Measurements from ENCODE around the gene SLC24A3.

Gene SLC24A3

GRCh38 chr20:19682249-19682648 is 469.8 kb downstream of the SLC24A3 start:
- DNase-seq (ENCODE audit: low spot score) = no peak

- no peak for DNase-seq (ENCODE audit: low spot score)
Measured at GRCh38 chr20:19683188-19683587, 470.7 kb downstream of the SLC24A3 start.

DNA sequence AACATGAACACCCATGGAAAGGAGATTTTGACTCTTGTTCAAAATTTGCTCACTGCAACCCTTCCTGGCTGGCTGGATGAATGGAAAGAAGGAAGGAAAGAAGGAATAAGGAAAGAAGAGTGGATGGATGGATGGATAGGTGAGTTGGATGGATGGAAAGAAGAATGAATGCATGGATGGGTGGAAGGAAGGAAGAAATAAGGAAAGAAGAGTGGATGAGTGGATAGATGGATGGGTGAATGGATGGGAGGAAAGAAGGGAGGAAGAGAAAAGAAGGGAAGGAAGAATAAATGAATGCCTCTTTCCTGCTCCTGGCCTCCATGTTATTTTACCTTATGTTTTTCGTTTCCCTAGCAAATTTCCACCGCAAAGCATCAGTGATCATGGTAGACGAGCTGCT is 471.4 kb downstream of the SLC24A3 start:
- no peak for DNase-seq (ENCODE audit: low spot score)

GRCh38 chr20:19688031-19688806 is 475.8 kb downstream of the SLC24A3 start:
- peak; percentile 72 for DNase-seq (ENCODE audit: low spot score)

GRCh38 chr20:19690462-19690861 is 478.0 kb downstream of the SLC24A3 start:
- DNase-seq (ENCODE audit: low spot score) = no peak

GRCh38 chr20:19691125-19691524 is 478.7 kb downstream of the SLC24A3 start:
- no peak for DNase-seq (ENCODE audit: low spot score)

DNA sequence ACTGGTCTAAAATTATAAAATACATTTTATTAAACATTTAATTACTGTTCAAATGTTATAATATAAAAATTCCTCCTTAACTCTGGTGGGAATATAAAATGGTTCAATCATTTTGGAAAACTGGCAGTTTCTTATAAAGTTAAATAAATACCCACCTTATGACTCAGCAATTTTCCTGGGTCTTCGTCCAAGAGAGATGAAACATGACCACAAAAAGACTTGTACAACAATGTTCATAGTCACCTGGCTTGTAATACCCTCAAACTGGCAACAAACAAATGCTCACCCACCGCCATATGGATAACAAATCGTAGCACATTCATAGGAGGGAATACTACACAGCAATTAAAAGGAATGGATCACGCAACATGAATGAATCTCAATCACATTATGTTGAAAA is 479.7 kb downstream of the SLC24A3 start:
- no peak for DNase-seq (ENCODE audit: low spot score)

DNA sequence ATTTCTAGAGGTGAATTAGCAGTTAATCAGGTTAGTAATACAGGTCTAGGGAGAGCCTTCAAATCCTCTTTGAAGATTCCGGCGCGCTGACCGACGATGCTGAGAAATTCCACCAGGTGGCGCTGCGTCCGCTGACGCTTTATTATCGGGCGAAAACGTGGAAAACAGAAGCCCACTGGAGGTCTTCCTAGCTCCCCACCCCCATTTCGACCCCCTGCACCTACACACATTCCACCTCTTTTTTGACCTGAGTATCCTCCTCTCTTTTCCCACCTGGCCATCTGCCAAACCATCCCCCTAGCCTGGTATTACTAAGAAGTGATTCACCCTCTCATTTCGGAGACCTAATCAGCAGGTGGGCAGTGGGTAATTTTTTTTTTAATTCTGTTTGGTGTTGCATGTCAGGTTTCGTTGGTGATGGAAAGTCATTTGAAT is 480.3 kb downstream of the SLC24A3 start:
- DNase-seq (ENCODE audit: low spot score) = peak; percentile 57

DNA sequence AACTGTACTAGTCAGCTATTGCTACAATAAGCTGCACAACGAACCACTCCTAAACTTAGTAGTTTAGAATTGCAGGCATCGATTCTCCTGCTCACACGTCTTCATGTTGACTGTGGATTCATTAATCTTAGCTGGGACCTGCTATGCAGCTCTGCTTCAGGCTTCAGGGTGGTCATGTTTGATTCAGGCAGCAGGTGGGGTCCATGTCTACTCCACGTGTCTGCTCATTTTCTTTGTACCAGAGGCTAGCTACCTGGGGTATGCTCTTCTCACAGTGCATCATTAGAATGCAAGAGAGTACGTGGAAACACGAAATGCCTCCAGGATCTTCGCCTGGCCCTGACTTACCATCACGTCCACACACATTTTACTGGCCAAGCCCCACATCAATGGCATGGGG is 481.1 kb downstream of the SLC24A3 start:
- DNase-seq (ENCODE audit: low spot score) = no peak

GRCh38 chr20:19695081-19695480 is 482.6 kb downstream of the SLC24A3 start:
- no peak for DNase-seq (ENCODE audit: low spot score)

DNA sequence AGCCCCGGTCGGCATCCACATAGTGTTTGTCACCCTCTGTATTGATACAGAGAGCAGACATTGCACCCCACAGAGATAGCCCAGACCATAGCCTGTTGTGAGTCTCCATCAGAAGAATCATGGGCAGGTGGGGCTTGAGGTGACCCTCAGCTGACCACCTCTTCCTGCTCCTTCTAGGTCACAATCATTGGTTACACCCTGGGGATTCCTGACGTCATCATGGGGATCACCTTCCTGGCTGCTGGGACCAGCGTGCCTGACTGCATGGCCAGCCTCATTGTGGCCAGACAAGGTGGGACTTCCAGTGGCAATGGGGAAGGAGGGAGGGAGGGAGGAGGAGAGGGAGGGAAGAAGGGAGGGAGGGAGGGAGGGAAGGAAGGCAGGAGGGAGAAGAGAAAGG is 484.2 kb downstream of the SLC24A3 start:
- DNase-seq (ENCODE audit: low spot score) = no peak

DNA sequence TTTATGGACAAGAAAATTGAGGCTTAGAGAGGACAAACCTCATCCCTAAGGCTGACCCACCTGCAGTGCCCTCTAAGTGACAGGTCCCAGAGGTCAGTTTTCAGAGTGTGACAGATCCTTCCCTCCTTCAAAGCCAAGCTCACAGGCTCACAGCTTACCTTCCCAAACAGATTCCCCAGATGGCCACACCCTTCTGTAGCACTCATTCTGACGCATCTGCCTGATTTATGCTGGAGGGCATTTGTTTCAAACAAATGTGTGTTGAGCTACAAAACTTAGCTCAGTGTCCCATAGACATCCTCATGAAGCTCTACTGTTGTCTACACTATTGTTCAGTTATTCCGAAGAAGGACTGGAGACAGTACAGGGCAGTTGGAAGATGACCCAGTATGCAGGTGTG is 485.0 kb downstream of the SLC24A3 start:
- no peak for DNase-seq (ENCODE audit: low spot score)

DNA sequence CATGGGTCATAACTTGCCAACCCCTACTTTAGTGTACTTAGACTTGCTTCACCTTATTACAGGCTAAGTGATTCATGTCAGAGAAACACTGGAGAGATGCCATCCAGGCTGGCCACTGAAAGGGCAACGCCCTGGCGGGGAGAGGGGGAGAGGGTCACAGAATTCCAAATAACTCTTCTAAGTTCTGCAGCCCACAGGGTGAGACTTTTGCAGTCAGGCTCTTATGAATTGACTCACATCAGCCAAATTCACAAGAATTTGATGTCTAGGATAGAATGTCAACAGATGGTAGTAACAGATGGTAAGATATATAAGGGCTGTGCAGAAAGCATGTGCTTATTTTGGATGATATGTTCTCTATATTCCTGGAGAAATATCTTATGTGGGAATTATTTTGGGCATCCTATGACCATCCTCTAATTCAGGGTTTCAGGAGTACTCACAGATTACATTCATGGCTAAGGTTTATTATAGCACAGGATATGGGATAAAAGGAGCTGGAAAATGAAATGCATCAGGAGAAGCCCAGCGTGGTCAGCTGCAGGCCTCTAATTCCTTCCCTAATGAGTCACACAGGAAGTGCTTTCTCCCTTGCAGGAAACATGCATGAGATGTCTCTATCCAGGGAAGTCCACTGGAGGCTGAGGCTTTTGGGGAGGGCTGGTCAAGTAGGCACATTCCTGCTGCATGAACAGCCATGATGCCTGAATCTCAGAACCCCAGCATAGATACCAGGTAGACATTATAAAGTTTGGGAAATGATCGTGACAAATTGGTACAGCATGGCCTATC is 486.9 kb downstream of the SLC24A3 start:
- DNase-seq (ENCODE audit: low spot score) = no peak

GRCh38 chr20:19701429-19701828 is 489.0 kb downstream of the SLC24A3 start:
- no peak for DNase-seq (ENCODE audit: low spot score)

DNA sequence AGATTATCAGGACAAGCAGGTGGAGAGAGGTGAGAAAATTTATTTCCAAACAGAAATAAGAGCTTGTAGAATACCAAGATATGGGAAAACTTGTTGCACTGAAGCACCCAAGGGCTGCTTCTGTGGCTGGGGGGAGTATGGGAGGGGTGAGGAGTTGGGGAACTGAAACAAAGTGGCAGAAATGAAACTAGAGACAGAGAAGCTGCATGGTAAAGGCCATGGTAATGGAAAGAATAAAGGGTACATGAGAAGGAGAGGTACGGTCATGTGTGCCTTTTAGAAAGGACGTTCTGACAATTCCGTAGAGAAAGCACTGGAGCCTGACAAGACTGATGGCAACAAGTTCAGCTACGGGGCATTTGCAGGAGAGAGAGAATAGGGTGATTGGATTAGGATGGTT is 494.0 kb downstream of the SLC24A3 start:
- no peak for DNase-seq (ENCODE audit: low spot score)

DNA sequence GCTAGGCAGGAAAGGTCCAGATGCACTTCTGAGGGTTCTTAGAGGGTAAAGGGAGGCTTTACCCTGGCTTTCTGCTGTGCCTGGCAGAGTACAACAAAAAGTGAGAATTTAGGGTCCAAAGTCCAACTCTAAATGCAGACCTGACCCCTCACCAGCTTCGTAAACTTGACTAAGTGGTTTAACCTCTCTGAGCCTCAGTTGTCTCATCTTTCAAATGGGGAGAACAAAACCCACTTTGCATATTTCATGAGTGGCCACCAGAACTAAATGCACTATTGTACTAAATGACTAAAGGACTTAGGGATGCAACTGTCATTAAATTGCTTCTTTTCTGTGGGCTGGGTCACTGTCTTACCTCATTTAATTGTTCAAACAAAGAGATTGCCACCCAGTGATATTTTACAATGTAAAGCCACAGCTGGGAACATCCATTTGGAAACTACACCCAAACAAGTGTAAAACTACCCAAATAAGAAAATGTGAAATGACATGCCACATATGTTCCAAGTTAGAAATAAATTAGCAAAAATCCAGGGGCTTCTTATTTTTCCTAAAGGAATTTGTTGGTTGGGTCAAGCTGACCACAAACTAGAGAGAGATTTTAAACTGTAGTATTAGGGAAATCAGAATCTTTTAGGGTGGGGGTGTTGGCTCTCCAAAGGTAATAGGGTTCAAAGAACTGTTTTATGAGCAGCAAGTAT is 497.3 kb downstream of the SLC24A3 start:
- no peak for DNase-seq (ENCODE audit: low spot score)

DNA sequence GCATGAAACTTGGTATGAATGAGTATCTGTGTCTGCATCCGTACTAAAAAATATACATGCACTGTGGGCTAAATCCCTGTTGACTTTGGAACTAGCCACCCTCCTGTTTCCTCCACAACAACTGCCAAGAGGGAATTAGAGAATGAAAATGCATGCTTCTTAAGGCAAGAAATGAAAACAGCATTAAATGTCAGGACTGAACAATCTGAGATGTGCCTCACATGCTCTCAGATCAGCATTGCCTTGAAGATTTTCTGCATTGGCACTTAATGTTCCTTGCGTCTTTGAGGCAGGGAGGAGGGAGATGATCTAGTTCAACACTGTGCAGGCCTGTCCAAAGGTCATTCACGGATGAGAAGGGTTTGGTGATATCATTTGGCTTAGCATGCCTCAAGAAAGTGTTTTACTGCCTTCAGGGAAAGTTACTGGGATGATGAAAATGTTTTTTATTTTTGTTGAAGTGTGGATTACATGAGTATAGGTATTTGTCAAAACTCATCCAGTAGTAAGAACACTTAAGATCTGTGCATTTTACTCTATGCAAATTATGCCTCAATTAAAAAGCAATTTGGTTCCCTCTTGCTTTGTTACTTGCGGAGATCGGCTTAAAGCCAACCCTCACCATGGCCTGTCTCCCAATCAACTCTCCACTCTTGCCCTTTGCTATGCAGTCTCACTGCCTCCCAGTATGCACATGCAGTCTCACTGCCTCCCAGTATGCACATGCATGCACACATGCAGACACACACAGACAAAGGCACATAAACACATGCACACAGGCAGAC is 498.1 kb downstream of the SLC24A3 start:
- DNase-seq (ENCODE audit: low spot score) = no peak

DNA sequence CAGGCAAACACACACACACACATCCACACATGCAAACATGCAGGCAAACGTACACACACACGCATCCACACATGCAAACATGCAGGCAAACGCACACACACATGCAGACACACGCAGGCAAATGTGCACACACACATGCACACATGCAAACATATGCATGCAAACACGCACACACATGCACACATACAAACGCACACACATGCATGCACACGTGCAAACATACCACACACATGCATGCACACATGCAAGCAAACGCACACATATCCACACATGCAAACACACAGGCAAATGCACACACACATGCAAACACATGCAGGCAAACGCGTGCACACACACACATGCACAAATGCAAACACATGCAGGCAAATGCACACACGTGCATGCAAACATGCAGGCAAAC is 498.7 kb downstream of the SLC24A3 start:
- no peak for DNase-seq (ENCODE audit: low spot score)

GRCh38 chr20:19712721-19713260 is 500.3 kb downstream of the SLC24A3 start:
- no peak for DNase-seq (ENCODE audit: low spot score)

GRCh38 chr20:19713822-19714578 is 501.6 kb downstream of the SLC24A3 start:
- DNase-seq (ENCODE audit: low spot score) = no peak

GRCh38 chr20:19714579-19714840 is 502.1 kb downstream of the SLC24A3 start:
- no peak for DNase-seq (ENCODE audit: low spot score)

Data from HuH-7.5 (cell line).